Immature natural killer cell (primary cell): ENCODE results near the gene BRAP. TPM values are rescaled to one million over a fixed set of nuclear protein-coding genes. Genes with fewer than 3 reads are reported as not detected.
A peak's percentile ranks its signal among the peaks of the same experiment; 100 is the strongest.
"Not testable (repeated sequence)": the region's sequence is repeated elsewhere in the genome, so short reads cannot be mapped to it uniquely, and the experiment has no call there.

Source experiments
- DNase-seq, 3 donors: peaks; one replicate each; pipeline ENCODE4 v3.0.0; 2022; ENCODE audit warnings: mixed read lengths in 1 of 3
- H3K27ac Mint-ChIP-seq, 6 donors: one replicate each; pipeline ENCODE4 v1.8.0; 2020; ENCODE audit warnings: mixed read lengths in 6 of 6, mild to moderate bottlenecking in 5 of 6, inconsistent platforms in 4 of 6, moderate library complexity in 3 of 6
- H3K27me3 Mint-ChIP-seq, 3 donors: one replicate each; pipeline ENCODE4 v1.8.0; 2020 to 2021; ENCODE audit warnings: low read depth in 3 of 3, mild to moderate bottlenecking in 3 of 3, mixed read lengths in 3 of 3, moderate library complexity in 3 of 3, inconsistent platforms in 1 of 3
- H3K36me3 Mint-ChIP-seq, 3 donors: one replicate each; pipeline ENCODE4 v1.8.0; 2020; ENCODE audit warnings: mixed read lengths in 3 of 3, inconsistent platforms in 2 of 3, mild to moderate bottlenecking in 2 of 3
- H3K4me1 Mint-ChIP-seq, 2 donors: one replicate each; pipeline ENCODE4 v1.8.0; 2020; ENCODE audit warnings: inconsistent platforms in 2 of 2, mild to moderate bottlenecking in 2 of 2, mixed read lengths in 2 of 2, moderate library complexity in 1 of 2
- H3K4me3 Mint-ChIP-seq, 5 donors: one replicate each; pipeline ENCODE4 v1.8.0; 2020; ENCODE audit warnings: mild to moderate bottlenecking in 5 of 5, mixed read lengths in 5 of 5, inconsistent platforms in 3 of 5, moderate library complexity in 3 of 5
- H3K9me3 Mint-ChIP-seq, 6 donors: one replicate each; pipeline ENCODE4 v1.8.0; 2020; ENCODE audit warnings: mild to moderate bottlenecking in 6 of 6, mixed read lengths in 6 of 6, inconsistent platforms in 4 of 6, moderate library complexity in 3 of 6
- polyA plus RNA-seq, 3 donors: library from polyadenylated mRNA; unstranded; fragments of 300-500 nt; fragmentation: Illumina TruSeq; gene quantifications; one replicate each; pipeline ENCODE4 v1.2.3, GENCODE V29; 2021

The BRAP gene
- polyA plus RNA-seq, 3 donors from 2014 or later = 11.7 to 23.6 (median 15.0) TPM

DNA sequence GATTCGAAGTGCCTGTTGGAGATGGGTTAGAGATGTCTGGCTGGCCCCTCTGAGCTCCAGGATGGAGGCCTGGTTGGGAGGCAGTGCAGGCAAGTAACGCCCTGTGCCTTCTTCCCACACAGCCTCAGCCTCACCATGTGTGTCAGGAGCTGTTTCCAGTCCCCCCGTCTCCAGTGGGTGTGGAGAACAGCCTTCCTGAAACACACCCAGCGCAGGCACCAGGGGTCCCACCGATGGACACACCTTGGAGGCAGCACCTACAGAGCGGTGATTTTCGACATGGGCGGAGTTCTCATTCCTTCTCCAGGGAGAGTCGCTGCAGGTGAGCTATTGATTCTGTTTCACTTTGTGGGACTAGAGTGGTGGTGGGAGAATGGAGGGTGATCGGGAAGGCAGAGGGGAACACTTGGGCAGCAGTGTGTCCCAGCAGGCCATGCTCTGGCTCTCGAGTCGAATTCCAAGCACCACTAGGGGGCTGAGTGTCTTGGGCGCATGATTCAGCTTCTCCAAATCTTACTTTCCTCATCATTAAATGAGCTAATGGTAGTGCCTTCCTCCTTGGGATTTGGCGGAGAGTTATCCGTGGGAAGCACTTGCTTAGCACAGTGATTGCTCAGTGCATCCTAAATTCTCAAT is 6.9 kb upstream of the BRAP start:
- Mint-ChIP-seq H3K4me1 (peaks cover 0 to 2% of the 10 kb centered on the region in 2 donors), H3K27ac (no peak overlapping the region), H3K9me3 (no peaks in the 10 kb centered on the region), H3K27me3 (peaks cover 0 to 2% (median 0%) of the 10 kb centered on the region in 3 donors), H3K4me3 (no peak overlapping the region), H3K36me3 (peaks cover 22 to 23% (median 22%) of the 10 kb centered on the region in 3 donors)
- no peak for DNase-seq

DNA sequence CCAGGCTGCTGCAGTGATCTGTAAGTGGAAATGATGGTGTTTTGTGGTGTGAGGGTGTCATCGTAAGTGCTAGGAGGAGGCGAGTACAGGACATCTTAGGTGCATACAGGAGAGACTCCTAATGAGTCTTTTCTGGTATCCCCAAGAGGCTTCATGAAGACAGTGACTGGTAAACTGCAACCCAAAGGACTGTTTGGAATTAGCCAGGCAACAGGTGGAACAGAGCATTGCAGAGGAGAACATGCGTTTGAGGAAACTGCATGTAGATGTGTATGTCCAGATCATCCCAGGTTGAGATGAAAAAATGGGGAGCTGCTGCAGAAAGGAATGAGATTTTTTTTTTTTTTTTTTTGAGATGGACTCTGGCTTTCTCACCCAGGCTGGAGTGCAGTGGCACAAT is 5.5 kb upstream of the BRAP start:
- no peak for DNase-seq
- peaks cover under 1 to 6% (median 2%) of the 10 kb centered on the region in 3 donors for H3K27me3 Mint-ChIP-seq
- H3K36me3 Mint-ChIP-seq = peaks cover 20 to 22% (median 22%) of the 10 kb centered on the region in 3 donors
- H3K4me3 Mint-ChIP-seq = no peak overlapping the region
- no peak overlapping the region for H3K27ac Mint-ChIP-seq
- no peaks in the 10 kb centered on the region for H3K9me3 Mint-ChIP-seq
- peaks cover 13 to 14% of the 10 kb centered on the region in 2 donors for H3K4me1 Mint-ChIP-seq

DNA sequence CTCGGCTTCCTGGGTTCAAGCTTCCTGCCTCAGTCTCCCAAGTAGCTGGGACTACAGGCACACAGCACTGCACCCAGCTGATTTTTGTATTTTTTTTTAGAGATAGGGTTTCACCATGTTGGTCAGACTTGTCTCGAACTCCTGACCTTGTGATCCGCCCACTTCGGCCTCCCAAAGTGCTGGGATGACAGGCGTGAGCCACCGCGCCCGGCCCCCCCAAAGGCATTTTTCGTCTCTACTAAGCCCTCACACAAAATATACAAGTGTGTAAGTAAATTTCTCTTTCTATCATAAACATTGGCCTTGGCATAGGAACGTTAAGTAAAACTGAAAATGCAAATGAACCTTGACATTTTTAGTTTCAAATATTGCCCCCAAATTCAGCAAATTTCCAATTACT is 2.2 kb upstream of the BRAP start:
- H3K27ac Mint-ChIP-seq = no peak overlapping the region
- H3K36me3 Mint-ChIP-seq = peaks cover 0 to 6% (median 3%) of the 10 kb centered on the region in 3 donors
- H3K9me3 Mint-ChIP-seq = no peaks in the 10 kb centered on the region
- peaks cover 8 to 18% (median 13%) of the 10 kb centered on the region in 3 donors for H3K27me3 Mint-ChIP-seq
- peaks cover 42 to 43% of the 10 kb centered on the region in 2 donors for H3K4me1 Mint-ChIP-seq
- H3K4me3 Mint-ChIP-seq = peak overlapping the region in 2 of 5 donors; percentile 17 to 67
- DNase-seq = no peak

DNA sequence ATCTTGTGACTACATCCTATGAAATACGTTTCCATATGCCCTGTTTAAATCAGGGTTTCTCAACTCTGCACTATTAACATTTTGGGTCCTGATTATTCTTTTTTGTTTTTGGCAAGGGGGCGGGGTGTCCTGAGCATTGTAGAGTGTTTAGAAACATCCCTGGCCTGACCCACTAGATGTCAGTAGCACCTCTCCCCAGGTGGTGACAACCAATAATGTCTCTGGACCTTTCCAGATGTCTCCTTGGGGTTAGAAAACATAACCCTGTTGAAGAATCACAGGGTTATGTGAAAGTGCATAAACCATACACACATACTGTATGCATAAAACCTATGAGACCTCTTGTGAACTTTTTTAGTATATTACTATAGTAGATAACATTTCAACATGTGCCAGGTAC is 1.5 kb upstream of the BRAP start:
- peaks cover 0 to 6% (median 2%) of the 10 kb centered on the region in 3 donors for H3K36me3 Mint-ChIP-seq
- H3K27me3 Mint-ChIP-seq = peaks cover 8 to 18% (median 13%) of the 10 kb centered on the region in 3 donors
- H3K4me1 Mint-ChIP-seq = peaks cover 43 to 47% of the 10 kb centered on the region in 2 donors
- H3K27ac Mint-ChIP-seq = peak overlapping the region in 5 of 6 donors; percentile 24 to 96 (median 95)
- H3K4me3 Mint-ChIP-seq = peak overlapping the region; percentile 96 to 99 (median 97)
- no peak for DNase-seq
- H3K9me3 Mint-ChIP-seq = no peaks in the 10 kb centered on the region

DNA sequence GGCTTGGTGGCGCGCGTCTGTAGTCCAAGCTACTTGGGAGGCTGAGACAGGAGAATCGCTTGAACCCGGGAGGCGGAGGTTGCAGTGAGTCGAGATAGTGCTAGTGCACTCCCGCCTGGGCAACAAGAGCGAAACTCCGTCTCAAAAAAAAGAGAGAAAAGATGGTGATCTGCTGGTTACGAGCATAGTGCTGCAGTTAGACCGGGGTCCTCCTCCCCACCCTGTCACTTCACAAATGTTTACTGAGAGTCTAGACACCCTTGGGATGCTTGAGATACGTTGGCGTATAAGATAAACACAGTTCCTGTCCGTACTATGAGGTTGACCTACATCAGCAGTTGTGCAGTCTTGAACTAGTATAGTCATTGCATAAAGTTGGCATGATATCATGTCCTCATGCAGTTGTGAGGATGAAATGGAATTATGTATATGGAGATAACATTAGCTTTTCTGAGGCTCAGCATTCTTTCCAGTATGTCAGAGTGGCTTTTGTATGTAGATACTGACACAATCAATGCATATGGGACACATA is 884 bp upstream of the BRAP start:
- H3K9me3 Mint-ChIP-seq = no peaks in the 10 kb centered on the region
- H3K27me3 Mint-ChIP-seq = peaks cover 8 to 18% (median 13%) of the 10 kb centered on the region in 3 donors
- H3K27ac Mint-ChIP-seq = peak overlapping the region; percentile 91 to 97 (median 95)
- peaks cover 2 to 9% (median 4%) of the 10 kb centered on the region in 3 donors for H3K36me3 Mint-ChIP-seq
- peak overlapping the region; percentile 96 to 99 (median 97) for H3K4me3 Mint-ChIP-seq
- peaks cover 43 to 47% of the 10 kb centered on the region in 2 donors for H3K4me1 Mint-ChIP-seq
- DNase-seq = no peak

DNA sequence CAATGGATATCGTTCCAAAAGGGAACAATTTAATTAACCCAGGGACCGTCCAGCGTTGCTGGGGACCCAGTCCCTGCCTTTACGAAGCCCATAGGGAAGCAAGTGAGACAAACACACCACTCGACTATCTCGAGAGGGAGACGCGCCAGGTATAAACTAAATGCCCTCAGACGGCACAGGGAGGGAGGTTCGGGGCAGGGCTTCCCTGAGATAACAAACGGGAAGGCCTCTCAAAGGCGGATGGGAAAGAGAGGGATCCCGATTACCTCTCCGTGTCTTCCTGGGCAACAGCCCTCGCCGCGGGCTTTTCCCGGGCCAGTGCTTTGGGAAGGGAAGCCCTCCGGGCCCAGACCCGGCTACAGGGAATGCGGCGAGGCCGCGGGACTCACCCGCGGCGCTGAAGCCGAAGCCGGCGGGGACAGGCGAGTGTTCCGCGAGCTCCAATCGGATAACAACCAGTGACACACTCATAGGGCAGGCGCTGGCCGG is 390 bp downstream of the BRAP start:
- Mint-ChIP-seq H3K4me3 (peak overlapping the region; percentile 96 to 99 (median 97)), H3K27ac (peak overlapping the region; percentile 91 to 99 (median 96)), H3K4me1 (peaks cover 41 to 47% of the 10 kb centered on the region in 2 donors), H3K27me3 (peaks cover 8 to 18% (median 13%) of the 10 kb centered on the region in 3 donors), H3K36me3 (peaks cover 4 to 12% (median 6%) of the 10 kb centered on the region in 3 donors), H3K9me3 (no peaks in the 10 kb centered on the region)
- no peak for DNase-seq

DNA sequence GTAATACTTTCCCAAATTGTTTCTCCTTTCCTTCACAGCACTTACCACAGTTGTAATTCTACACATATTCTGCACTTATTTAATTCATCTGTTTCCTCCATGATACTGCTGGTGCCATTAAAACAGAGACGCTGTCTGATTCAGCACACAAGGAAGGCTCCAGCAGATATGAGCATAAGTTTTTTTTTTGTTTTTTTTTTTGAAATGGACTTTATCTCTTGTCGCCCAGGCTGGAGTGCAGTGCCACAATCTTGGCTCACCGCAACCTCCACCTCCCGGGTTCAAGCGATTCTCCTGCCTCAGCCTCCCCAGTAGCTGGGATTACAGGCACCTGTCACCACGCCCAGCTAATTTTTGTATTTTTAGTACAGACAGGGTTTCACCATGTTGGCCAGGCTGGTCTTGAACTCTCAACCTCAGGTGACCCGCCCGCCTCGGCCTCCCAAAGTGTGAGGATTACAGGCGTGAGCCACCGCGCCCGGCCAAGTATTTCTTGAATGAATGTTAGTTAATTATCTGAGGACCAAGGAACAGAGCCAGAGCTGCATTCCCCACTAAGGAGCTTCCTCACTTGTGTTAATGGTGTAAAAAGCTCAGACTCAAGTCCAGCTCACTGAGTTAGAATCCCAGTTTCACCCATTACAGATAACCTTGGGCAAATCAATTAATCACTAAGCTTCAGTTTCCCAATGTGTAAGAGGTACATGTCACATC is 1.1 kb downstream of the BRAP start:
- peaks cover 41 to 47% of the 10 kb centered on the region in 2 donors for H3K4me1 Mint-ChIP-seq
- DNase-seq, H3K9me3 Mint-ChIP-seq: not testable (repeated sequence)
- H3K27me3 Mint-ChIP-seq = peaks cover 8 to 18% (median 13%) of the 10 kb centered on the region in 3 donors
- H3K4me3 Mint-ChIP-seq = peak overlapping the region; percentile 96 to 99 (median 97)
- peaks cover 4 to 12% (median 6%) of the 10 kb centered on the region in 3 donors for H3K36me3 Mint-ChIP-seq
- peak overlapping the region; percentile 91 to 99 (median 96) for H3K27ac Mint-ChIP-seq

DNA sequence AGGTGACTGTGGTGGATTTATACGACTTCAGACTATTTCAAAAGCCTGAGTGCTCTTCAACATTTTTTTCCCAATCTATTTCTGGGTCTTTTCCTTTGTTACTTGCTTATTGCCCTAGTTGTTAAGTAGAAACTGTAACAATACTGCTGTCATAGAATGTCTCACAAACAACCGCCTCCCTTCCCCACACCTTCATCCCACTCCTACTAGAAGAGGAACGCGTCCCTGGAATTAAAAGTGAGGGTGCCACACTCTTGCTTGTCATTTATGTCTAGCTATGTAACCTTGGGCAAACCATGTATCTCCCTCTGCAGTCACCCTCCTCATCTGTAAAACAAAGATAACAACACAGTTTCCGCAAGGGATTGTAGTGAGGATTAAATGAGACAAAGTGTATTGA is 8.6 kb downstream of the BRAP start:
- H3K27ac Mint-ChIP-seq = no peak overlapping the region
- no peak overlapping the region for H3K4me3 Mint-ChIP-seq
- DNase-seq = no peak
- no peaks in the 10 kb centered on the region for H3K9me3 Mint-ChIP-seq
- H3K36me3 Mint-ChIP-seq = peaks cover 4 to 32% (median 15%) of the 10 kb centered on the region in 3 donors
- H3K27me3 Mint-ChIP-seq = peaks cover 0 to 2% (median 0%) of the 10 kb centered on the region in 3 donors
- no peaks in the 10 kb centered on the region for H3K4me1 Mint-ChIP-seq

DNA sequence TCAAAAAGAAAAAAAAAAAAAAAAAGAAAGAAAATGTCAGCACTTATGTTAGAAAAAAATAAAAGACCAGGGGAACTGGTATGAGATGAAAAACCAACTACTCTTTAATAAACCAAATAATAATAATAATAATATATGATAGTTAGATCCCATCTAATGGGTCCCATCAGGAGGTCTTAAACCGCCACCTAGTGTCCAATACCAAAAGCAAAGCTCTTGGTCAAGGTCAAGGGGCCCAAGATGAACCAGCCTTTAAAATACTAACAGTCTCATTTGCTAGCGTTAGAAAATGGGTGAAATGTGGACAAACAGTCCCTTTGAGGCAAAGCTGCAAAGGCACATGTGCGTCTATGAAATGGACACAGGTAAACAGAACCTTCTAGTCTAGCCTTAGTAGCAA is 12.3 kb downstream of the BRAP start:
- no peak for DNase-seq
- no peaks in the 10 kb centered on the region for H3K9me3 Mint-ChIP-seq
- peaks cover 0 to 6% of the 10 kb centered on the region in 2 donors for H3K4me1 Mint-ChIP-seq
- H3K27me3 Mint-ChIP-seq = peaks cover 0 to 3% (median 2%) of the 10 kb centered on the region in 3 donors
- H3K27ac Mint-ChIP-seq = no peak overlapping the region
- no peak overlapping the region for H3K4me3 Mint-ChIP-seq
- peaks cover 7 to 30% (median 12%) of the 10 kb centered on the region in 3 donors for H3K36me3 Mint-ChIP-seq

DNA sequence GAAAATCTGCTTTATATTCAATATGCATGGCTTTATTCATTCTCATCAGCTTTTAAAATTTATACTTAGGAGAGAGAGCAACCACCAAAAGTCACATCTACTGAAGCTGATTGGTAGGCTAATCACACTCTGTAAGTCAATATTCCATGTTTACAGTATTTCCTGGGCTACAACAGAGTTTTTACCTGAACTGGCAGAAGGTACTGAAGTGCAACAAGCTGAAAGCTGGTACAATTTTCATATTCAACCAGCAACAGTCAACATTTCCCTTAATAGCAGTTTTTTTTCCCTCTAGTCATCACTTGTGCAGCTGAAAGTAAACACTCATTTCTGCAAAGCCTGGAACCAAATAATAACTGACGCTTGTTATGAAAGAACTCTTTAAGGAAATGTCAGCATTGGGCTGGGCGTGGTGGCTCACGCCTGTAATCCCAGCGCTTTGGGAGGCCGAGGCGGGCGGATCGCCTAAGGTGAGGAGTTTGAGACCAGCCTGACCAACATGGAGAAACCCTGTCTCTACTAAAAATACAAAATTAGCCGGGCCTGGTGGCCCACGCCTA is 12.9 kb downstream of the BRAP start:
- no peak for DNase-seq
- H3K9me3 Mint-ChIP-seq = no peaks in the 10 kb centered on the region
- H3K27me3 Mint-ChIP-seq = peaks cover 0 to 3% (median 2%) of the 10 kb centered on the region in 3 donors
- H3K27ac Mint-ChIP-seq = no peak overlapping the region
- H3K4me1 Mint-ChIP-seq = peaks cover 0 to 6% of the 10 kb centered on the region in 2 donors
- no peak overlapping the region for H3K4me3 Mint-ChIP-seq
- H3K36me3 Mint-ChIP-seq = peaks cover 7 to 29% (median 12%) of the 10 kb centered on the region in 3 donors

DNA sequence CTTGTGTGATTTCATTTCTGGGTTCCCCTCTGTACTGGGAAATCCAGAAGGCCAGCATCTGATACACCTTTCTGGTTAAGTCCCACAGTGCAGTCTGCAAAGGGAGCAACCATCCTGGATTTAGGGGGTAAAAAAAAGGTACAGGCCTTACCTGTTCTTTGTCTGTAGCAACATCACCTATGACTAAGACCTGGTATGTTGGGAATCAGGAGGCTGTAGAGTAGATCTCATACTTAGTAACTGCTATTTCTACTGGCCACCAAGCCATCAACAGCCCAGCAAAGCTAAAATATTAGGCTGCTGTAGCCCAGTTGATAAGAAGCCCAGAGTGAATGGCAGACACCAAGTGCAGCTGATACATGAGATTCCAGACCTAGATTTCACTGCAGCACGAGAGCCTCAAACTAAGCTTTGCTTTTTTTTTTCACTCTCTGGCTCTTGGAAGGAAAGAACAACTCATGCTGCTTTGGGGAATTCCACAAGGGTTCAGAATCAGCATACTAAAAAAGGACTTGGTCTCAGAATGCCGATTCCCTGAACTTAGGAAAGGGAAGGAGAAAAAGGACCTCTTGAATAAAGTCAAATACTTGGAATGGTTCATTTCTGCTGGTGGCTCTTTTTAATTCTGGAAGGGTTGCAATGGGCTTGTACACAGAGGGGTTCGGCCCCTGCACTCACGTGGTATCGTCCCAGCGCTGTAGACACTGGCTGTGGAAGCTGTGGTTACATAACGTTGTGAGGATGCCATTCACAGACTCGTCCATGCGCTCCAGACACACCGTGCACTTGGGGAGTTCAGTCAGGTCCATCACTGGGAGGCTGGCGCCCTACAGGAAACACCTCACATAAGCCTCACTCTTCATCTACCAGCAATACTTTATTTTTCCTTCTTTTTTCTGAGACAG is 20.5 kb downstream of the BRAP start:
- peaks cover 21 to 48% (median 23%) of the 10 kb centered on the region in 3 donors for H3K36me3 Mint-ChIP-seq
- H3K9me3 Mint-ChIP-seq = no peaks in the 10 kb centered on the region
- no peak for DNase-seq
- peaks cover 0 to 12% of the 10 kb centered on the region in 2 donors for H3K4me1 Mint-ChIP-seq
- H3K27ac Mint-ChIP-seq = peak overlapping the region in 1 of 6 donors; percentile 26
- no peak overlapping the region for H3K4me3 Mint-ChIP-seq
- peaks cover 0 to 2% (median 2%) of the 10 kb centered on the region in 3 donors for H3K27me3 Mint-ChIP-seq

DNA sequence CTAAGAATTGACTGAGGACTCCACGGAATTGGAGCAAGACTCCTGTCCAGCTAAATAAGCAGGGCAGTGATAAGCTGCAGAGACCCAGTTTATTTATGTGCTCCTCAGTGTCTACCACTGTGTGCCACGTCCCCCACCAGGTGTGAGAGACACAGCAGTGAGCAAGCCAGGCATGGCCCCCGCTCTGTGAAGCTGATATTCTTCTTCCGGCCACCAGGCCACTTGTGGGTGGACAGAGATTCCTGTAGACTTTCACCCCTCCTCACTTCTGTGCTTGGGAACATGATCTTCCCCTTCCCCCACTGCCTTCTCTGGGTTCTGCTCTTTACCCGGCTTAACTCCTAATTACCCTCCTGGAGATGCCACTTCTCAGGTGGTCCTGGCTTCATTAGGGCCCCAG is 21.3 kb downstream of the BRAP start:
- peaks cover 16 to 43% (median 24%) of the 10 kb centered on the region in 3 donors for H3K36me3 Mint-ChIP-seq
- H3K27me3 Mint-ChIP-seq = peaks cover 0 to 2% (median 0%) of the 10 kb centered on the region in 3 donors
- no peaks in the 10 kb centered on the region for H3K9me3 Mint-ChIP-seq
- H3K27ac Mint-ChIP-seq = peak overlapping the region in 1 of 6 donors; percentile 26
- H3K4me1 Mint-ChIP-seq = peaks cover 0 to 8% of the 10 kb centered on the region in 2 donors
- no peak for DNase-seq
- no peak overlapping the region for H3K4me3 Mint-ChIP-seq

DNA sequence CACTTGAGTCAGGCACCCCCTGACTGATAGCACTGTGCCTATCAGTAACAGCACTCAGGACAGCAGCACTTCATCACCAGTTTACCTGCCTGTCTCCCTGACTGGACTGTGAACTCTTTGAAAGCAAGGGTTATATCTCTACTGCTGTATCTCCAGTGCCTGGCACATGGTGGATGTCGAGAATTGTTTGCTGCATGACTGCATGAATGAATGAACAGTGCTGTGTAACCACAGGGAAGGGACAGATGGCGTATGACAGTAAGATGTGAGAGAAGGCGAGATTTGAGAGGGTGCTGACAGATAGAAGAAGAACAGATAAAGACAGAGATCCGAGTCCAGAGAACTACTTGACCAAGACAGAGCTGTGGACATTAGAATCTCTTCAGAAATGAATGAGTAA is 29.7 kb downstream of the BRAP start:
- H3K36me3 Mint-ChIP-seq = peaks cover 21 to 37% (median 26%) of the 10 kb centered on the region in 3 donors
- no peaks in the 10 kb centered on the region for H3K4me1 Mint-ChIP-seq
- DNase-seq = no peak
- no peak overlapping the region for H3K4me3 Mint-ChIP-seq
- H3K27me3 Mint-ChIP-seq = peaks cover 0 to 4% (median 0%) of the 10 kb centered on the region in 3 donors
- no peak overlapping the region for H3K27ac Mint-ChIP-seq
- no peaks in the 10 kb centered on the region for H3K9me3 Mint-ChIP-seq
